MCF 10A (cell line): ENCODE results near the gene MMP14. TPM values are rescaled to one million over a fixed set of nuclear protein-coding genes. Genes with fewer than 3 reads are reported as not detected.
"Not testable (repeated sequence)": the region's sequence is repeated elsewhere in the genome, so short reads cannot be mapped to it uniquely, and the experiment has no call there.

Experiments used
- BruUV-seq: library from RNA; stranded (reverse); fragments of 400-500 nt; replicated peaks from 2 replicates; lab custom pipeline; 2021; lab: Mats Ljungman, UMichigan
- CTCF ChIA-PET: fragments of 300-600 bp; sonication (Branson Sonifier 250); formaldehyde crosslinking; extraction: SDS; loops from one replicate; lab custom pipeline; 2021; ENCODE audit warnings: antibody characterized with exemption, inconsistent platforms; lab: Yijun Ruan, JAX
- POLR2A ChIA-PET: fragments of 300-600, 350-650 bp; sonication (Branson Sonifier 250); formaldehyde crosslinking; extraction: SDS; loops from one replicate; lab custom pipeline; 2020; ENCODE audit warnings: antibody characterized with exemption, inconsistent platforms; lab: Yijun Ruan, JAX
- DNase-seq: peaks from one replicate; pipeline ENCODE4 v3.0.0-alpha.2; 2018; ENCODE audit not compliant: unreplicated experiment
- H3K27ac Mint-ChIP-seq: one replicate; pipeline ENCODE4 v1.8.0; 2022; ENCODE audit warnings: mild to moderate bottlenecking, low read depth, mixed read lengths; ENCODE audit not compliant: unreplicated experiment
- H3K27me3 Mint-ChIP-seq: one replicate; pipeline ENCODE4 v1.8.0; 2022; ENCODE audit warnings: mixed read lengths; ENCODE audit not compliant: insufficient read depth, unreplicated experiment
- H3K36me3 Mint-ChIP-seq: one replicate; pipeline ENCODE4 v1.8.0; 2022; ENCODE audit warnings: mild to moderate bottlenecking, moderate library complexity, mixed read lengths; ENCODE audit not compliant: insufficient read depth, unreplicated experiment
- H3K4me1 Mint-ChIP-seq: one replicate; pipeline ENCODE4 v1.8.0; 2022; ENCODE audit warnings: mixed read lengths; ENCODE audit not compliant: insufficient read depth, unreplicated experiment
- H3K4me3 Mint-ChIP-seq: one replicate; pipeline ENCODE4 v1.8.0; 2022; ENCODE audit warnings: mild to moderate bottlenecking, moderate library complexity, mixed read lengths; ENCODE audit not compliant: unreplicated experiment
- H3K9me3 Mint-ChIP-seq: one replicate; pipeline ENCODE4 v1.8.0; 2022; ENCODE audit warnings: mixed read lengths; ENCODE audit not compliant: unreplicated experiment
- CTCF ChIP-seq: fragments of 200-600 bp; IDR thresholded peaks from one replicate; pipeline ENCODE4 v1.8.0; 2022; ENCODE audit warnings: antibody characterized with exemption, mild to moderate bottlenecking; ENCODE audit not compliant: unreplicated experiment
- intact Hi-C: fragments of 100-400 bp; cut with micrococcal nuclease; formaldehyde crosslinking; loops from 2 replicates; pipeline ENCODE4 v1.14.1; 2022
- total RNA-seq: library from RNA; stranded (reverse); gene quantifications from 2 replicates; pipeline ENCODE4 v1.2.3, GENCODE V29; 2022

The MMP14 gene
- total RNA-seq, 1 experiment from 2014 or later: 71.5 TPM

GRCh38 chr14:22850944-22851764 lies 14.8 kb downstream of the MMP14 start:
- POLR2A ChIA-PET: interaction anchor here (0.6 to 8.5 kb wide), 8 partner anchors 12 to 126 kb away, joined by 3 to 142 read pairs (median 4); partner anchors contain the start of genes LRP10, MMP14, MRPL52 and OXA1L
- intact Hi-C loops: loop anchor here (10.0 kb wide), 1 partner anchor 456 kb away; no protein-coding TSS in a partner anchor
- peaks cover 25% of the 10 kb centered on the region for H3K4me1 Mint-ChIP-seq
- H3K36me3 Mint-ChIP-seq: peaks cover 10% of the 10 kb centered on the region
- H3K9me3 Mint-ChIP-seq: no peaks in the 10 kb centered on the region
- peak; percentile 45 for DNase-seq
- H3K4me3 Mint-ChIP-seq: no peak overlapping the region
- CTCF ChIA-PET: interaction anchor here (0.5 to 11.5 kb wide), 25 partner anchors 8 to 1726 kb away, joined by 3 to 330 read pairs (median 6); partner anchors contain the start of genes LRP10, MMP14 and MRPL52
- no TSS peak for BruUV-seq
- no peak for TF ChIP-seq CTCF
- no peaks in the 10 kb centered on the region for H3K27me3 Mint-ChIP-seq
- H3K27ac Mint-ChIP-seq: peak overlapping the region; percentile 75

- CTCF ChIA-PET: interaction anchor here (0.6 to 11.5 kb wide), 44 partner anchors 15 to 1426 kb away, joined by 3 to 330 read pairs (median 7); partner anchors contain the start of genes LRP10, MMP14, MRPL52 and OXA1L
- H3K27me3 Mint-ChIP-seq, H3K4me3 Mint-ChIP-seq, H3K36me3 Mint-ChIP-seq, H3K9me3 Mint-ChIP-seq, DNase-seq, BruUV-seq: not testable (repeated sequence)
- intact Hi-C loops: loop anchor here (2.0 to 10.0 kb wide), 3 partner anchors 15 to 457 kb away; partner anchors contain the start of gene MMP14
- peak overlapping the region; percentile 75 for H3K27ac Mint-ChIP-seq
- POLR2A ChIA-PET: interaction anchor here (0.8 to 8.5 kb wide), 6 partner anchors 13 to 193 kb away, joined by 3 to 142 read pairs (median 6); partner anchors contain the start of genes MMP14 and MRPL52
- peaks cover 25% of the 10 kb centered on the region for H3K4me1 Mint-ChIP-seq
Observed at GRCh38 chr14:22852178-22852577, 15.8 kb downstream of the MMP14 start.

DNA sequence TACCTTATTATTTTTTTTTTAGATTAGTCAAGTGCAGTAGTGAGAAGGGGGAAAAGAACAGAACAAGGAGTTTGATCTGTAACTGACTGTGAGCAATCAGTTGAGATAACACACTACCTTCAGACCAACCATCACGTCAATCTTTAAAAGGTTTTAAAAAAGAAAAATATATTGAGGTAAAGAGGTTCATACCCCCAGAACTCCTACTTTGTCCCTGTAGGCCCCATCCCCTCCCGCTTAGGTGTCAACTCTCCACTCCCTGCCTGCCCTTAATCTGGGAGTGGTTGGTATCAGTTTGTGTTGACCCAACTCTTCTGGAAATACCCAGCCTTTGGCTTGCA lies 16.2 kb downstream of the MMP14 start:
- no TSS peak for BruUV-seq
- H3K27me3 Mint-ChIP-seq: no peaks in the 10 kb centered on the region
- no peak for TF ChIP-seq CTCF
- DNase-seq: no peak
- no peaks in the 10 kb centered on the region for H3K36me3 Mint-ChIP-seq
- intact Hi-C loops: loop anchor here (2.0 to 10.0 kb wide), 3 partner anchors 16 to 458 kb away; partner anchors contain the start of gene MMP14
- H3K9me3 Mint-ChIP-seq: no peaks in the 10 kb centered on the region
- H3K27ac Mint-ChIP-seq: peak overlapping the region; percentile 64
- no peak overlapping the region for H3K4me3 Mint-ChIP-seq
- ChIA-PET CTCF (interaction anchor here (0.5 to 11.5 kb wide), 50 partner anchors 15 to 1426 kb away, joined by 3 to 330 read pairs (median 6); partner anchors contain the start of genes LRP10, MMP14, MRPL52 and OXA1L), POLR2A (interaction anchor here (0.8 to 8.5 kb wide), 6 partner anchors 13 to 193 kb away, joined by 3 to 142 read pairs (median 6); partner anchors contain the start of genes MMP14 and MRPL52)
- H3K4me1 Mint-ChIP-seq: peaks cover 25% of the 10 kb centered on the region

GRCh38 chr14:22852940-22853767 lies 16.8 kb downstream of the MMP14 start:
- Mint-ChIP-seq H3K27me3 (no peaks in the 10 kb centered on the region), H3K36me3 (no peaks in the 10 kb centered on the region), H3K4me1 (peaks cover 25% of the 10 kb centered on the region), H3K9me3 (no peaks in the 10 kb centered on the region), H3K27ac (peak overlapping the region; percentile 64), H3K4me3 (peak overlapping the region; percentile 70)
- peak; percentile 81 for DNase-seq
- POLR2A ChIA-PET: interaction anchor here (0.8 to 8.5 kb wide), 8 partner anchors 14 to 288 kb away, joined by 3 to 142 read pairs (median 6); partner anchors contain the start of genes LRP10, MMP14 and MRPL52
- peak; percentile 85 for TF ChIP-seq CTCF
- intact Hi-C loops: loop anchor here (1.0 to 10.0 kb wide), 8 partner anchors 16 to 458 kb away; partner anchors contain the start of gene MMP14
- CTCF ChIA-PET: interaction anchor here (0.5 to 11.5 kb wide), 62 partner anchors 15 to 693 kb away, joined by 3 to 330 read pairs (median 5); partner anchors contain the start of genes DAD1, LRP10, MMP14 and MRPL52
- no TSS peak for BruUV-seq

DNA sequence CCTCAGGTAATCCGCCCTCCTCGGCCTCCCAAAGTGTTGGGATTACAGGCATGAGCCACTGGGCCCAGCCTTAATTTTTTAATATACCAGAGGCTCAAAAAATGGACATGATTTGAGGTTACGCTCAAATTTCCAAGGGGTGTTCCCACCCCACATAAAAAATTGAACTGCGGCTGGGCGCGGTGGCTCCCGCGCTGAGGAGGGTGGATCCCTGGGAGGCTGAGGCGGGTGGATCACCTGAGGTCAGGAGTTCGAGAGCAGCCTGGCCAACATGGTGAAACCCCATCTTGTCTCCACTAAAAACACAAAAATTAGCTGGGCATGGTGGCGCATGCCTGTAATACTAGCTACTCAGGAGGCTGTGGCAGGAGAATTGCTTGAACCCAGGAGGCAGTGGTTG lies 17.9 kb downstream of the MMP14 start:
- not testable (repeated sequence) for H3K27me3 Mint-ChIP-seq, H3K4me3 Mint-ChIP-seq, H3K27ac Mint-ChIP-seq, H3K36me3 Mint-ChIP-seq, H3K9me3 Mint-ChIP-seq, BruUV-seq, DNase-seq
- ChIA-PET CTCF (interaction anchor here (0.6 to 11.5 kb wide), 42 partner anchors 13 to 1218 kb away, joined by 3 to 330 read pairs (median 6); partner anchors contain the start of genes DAD1, LRP10, MMP14 and MRPL52), POLR2A (interaction anchor here (0.6 to 8.5 kb wide), 7 partner anchors 15 to 301 kb away, joined by 3 to 142 read pairs (median 5); partner anchors contain the start of genes LRP10 and MMP14)
- intact Hi-C loops: loop anchor here (10.0 kb wide), 1 partner anchor 459 kb away; no protein-coding TSS in a partner anchor
- peaks cover 17% of the 10 kb centered on the region for H3K4me1 Mint-ChIP-seq
